Heart right ventricle (tissue), 16 donors: ENCODE results near the gene MTMR1. TPM values are rescaled to one million over a fixed set of nuclear protein-coding genes. Genes with fewer than 3 reads are reported as not detected.

ENCODE experiments used
- ATAC-seq, 8 donors: fragments of 200-7000 bp; cut with Tn5 transposase; one replicate each; pipeline ENCODE4 v1.9.1; 2020; ENCODE audit warnings: mild to moderate bottlenecking in 8 of 8, moderate library complexity in 8 of 8, moderate number of reproducible peaks in 1 of 8
- DNase-seq, 2 donors: peaks; one replicate each; pipeline ENCODE4 v3.0.0-alpha.2; 2020
- H3K27ac ChIP-seq, 10 donors: fragments of 200-600 bp; sonication (generic) in 2 of 10; one replicate each; pipeline versions ENCODE4 v1.5.0 to v1.8.0; 2020 to 2022; ENCODE audit warnings: mild to moderate bottlenecking in 3 of 10
- H3K27me3 ChIP-seq, 7 donors: fragments of 200-600 bp; one replicate each; pipeline ENCODE4 v1.8.0; 2021 to 2022; ENCODE audit warnings: mild to moderate bottlenecking in 2 of 7
- H3K36me3 ChIP-seq, 9 donors: fragments of 200-600 bp; sonication (generic) in 1 of 9; one replicate each; pipeline versions ENCODE4 v1.5.0 to v1.8.0; 2020 to 2022; ENCODE audit warnings: mild to moderate bottlenecking in 2 of 9
- H3K4me1 ChIP-seq, 9 donors: fragments of 200-600 bp; sonication (generic) in 1 of 9; one replicate each; pipeline versions ENCODE4 v1.5.0 to v1.8.0; 2020 to 2022; ENCODE audit warnings: mild to moderate bottlenecking in 4 of 9
- H3K4me3 ChIP-seq, 10 donors: fragments of 200-600 bp; sonication (generic) in 2 of 10; one replicate each; pipeline versions ENCODE4 v1.5.0 to v1.8.0; 2020 to 2022; ENCODE audit warnings: mild to moderate bottlenecking in 7 of 10, moderate library complexity in 2 of 10
- H3K9me3 ChIP-seq, 11 donors: fragments of 200-600 bp in 10 of 11; sonication (generic) in 2 of 11; one replicate each; pipeline versions ENCODE4 v1.5.0 to v1.8.0; 2013 to 2022; ENCODE audit warnings: mild to moderate bottlenecking in 2 of 11, control low read depth in 1 of 11, moderate library complexity in 1 of 11
- WGBS, 2 donors: extraction: QIAGEN DNeasy Blood & Tissue Kit; methylation state at CpG; one replicate each; pipeline ENCODE4 v1.1.7; 2013; ENCODE audit warnings: inconsistent platforms in 1 of 2; 5-methylcytosine and 5-hydroxymethylcytosine counted together
- intact Hi-C, 10 donors: fragments of 100-400 bp; cut with DNase I; formaldehyde crosslinking; loops; one replicate each; pipeline versions ENCODE4 v1.11.1 to v1.14.2; 2022
- polyA plus RNA-seq, 2 donors: library from polyadenylated mRNA; stranded (reverse); fragments of 200-250 nt; gene quantifications; one replicate each; pipeline ENCODE4 v1.2.3, GENCODE V29; 2013
- total RNA-seq, 10 donors: library from RNA; stranded (reverse); fragmentation: NEBNext Ultra II Directional in 3 of 10; extraction: Animal tissue kit (Norgen Biotek cat#: 25700) in 3 of 10; gene quantifications; one replicate each; pipeline versions ENCODE4 v1.2.1 to v1.2.4, GENCODE V29; 2021 to 2023
- TF ChIP-seq, protein P1 (sequence below), 9 donors: fragments of 200-600 bp; sonication (generic) in 2 of 9; IDR thresholded peaks; one replicate each; pipeline versions ENCODE4 v1.5.0 to v1.8.0; 2021 to 2022; ENCODE audit warnings: antibody characterized with exemption in 9 of 9, mild to moderate bottlenecking in 5 of 9, moderate library complexity in 1 of 9
- donor health status: Arrhythmogenic right ventricular cardiomyopathy.
- donor health status: ischemic (EF 13 %, LVEDD 7.1; RV severe dilation, severe dysfunction).
- donor health status: healthy with polysubstance abuse.
- donor health status: DM: no; HTN: yes; CAD: no.
- donor health status: DM: no; HTN: no; CAD: no.
- donor health status: ischemic (EF 25% LVEDD 6.9; RV normal size, moderate dysfunction).
- donor health status: ischemic (EF 25% LVEDD 5.7; RV mildly dilated, moderate dysfunction).
- donor health status: healthy.
- donor health status: DM: yes; HTN: yes; CAD: no.
- donor health status: Ischemic cardiomyopathy.
- donor health status: ischemic (EF 35%, LVEDD 5.7; RV mildly dilated, moderate dysfunction).
- donor health status: nonischemic (EF 11% LVEDD 7.7; RV severe dilation, severe dysfunction).
- donor health status: DM: yes; HTN: yes; CAD: no.
- donor health status: PGD.
- donor health status: ischemic (EF 29% LVEDD 5.4; RV normal size, mild dysfunction).
- donor health status: nonischemic (EF 23%, LVEDD 6.1; RV moderate dilation, normal function).

MTMR1 gene
- total and polyA plus RNA-seq, 12 donors, result 5.6 to 24.9 (median 19.2) TPM

DNA sequence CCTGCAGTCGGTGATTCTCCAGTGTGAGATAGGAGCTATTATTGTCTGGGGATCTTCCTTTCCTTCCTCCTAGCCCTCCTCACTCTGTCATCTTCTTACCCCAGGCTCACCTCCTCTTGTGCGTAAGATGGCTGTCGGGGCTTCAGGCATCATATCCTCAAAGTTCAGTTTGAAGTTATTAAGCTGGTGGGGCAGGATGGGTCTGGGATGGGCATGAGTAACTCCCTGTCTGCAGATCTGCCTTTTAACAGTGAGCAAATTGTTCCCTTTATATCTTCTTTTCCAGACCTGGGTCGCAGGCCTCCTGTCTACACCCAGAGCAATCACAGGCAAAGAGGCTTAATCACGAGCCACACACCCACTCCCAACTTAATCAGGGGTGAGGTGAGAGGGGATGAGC lies 900 bp upstream of the MTMR1 start:
- 46 to 51% methylated on average over 5 of the region's 5 CpGs for WGBS, 2 donors
- Histone ChIP-seq H3K4me1 (peaks cover 0 to 24% (median 0%) of the 10 kb centered on the region in 9 donors), H3K27ac (peak overlapping the region in 2 of 10 donors; percentile 54 to 77), H3K27me3 (no peaks in the 10 kb centered on the region), H3K9me3 (peaks cover 0 to 9% (median 0%) of the 10 kb centered on the region in 11 donors), H3K4me3 (peak overlapping the region in 7 of 10 donors; percentile 52 to 64 (median 62)), H3K36me3 (no peaks in the 10 kb centered on the region)
- TF ChIP-seq, protein P1, sequence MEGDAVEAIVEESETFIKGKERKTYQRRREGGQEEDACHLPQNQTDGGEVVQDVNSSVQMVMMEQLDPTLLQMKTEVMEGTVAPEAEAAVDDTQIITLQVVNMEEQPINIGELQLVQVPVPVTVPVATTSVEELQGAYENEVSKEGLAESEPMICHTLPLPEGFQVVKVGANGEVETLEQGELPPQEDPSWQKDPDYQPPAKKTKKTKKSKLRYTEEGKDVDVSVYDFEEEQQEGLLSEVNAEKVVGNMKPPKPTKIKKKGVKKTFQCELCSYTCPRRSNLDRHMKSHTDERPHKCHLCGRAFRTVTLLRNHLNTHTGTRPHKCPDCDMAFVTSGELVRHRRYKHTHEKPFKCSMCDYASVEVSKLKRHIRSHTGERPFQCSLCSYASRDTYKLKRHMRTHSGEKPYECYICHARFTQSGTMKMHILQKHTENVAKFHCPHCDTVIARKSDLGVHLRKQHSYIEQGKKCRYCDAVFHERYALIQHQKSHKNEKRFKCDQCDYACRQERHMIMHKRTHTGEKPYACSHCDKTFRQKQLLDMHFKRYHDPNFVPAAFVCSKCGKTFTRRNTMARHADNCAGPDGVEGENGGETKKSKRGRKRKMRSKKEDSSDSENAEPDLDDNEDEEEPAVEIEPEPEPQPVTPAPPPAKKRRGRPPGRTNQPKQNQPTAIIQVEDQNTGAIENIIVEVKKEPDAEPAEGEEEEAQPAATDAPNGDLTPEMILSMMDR (IDR thresholded peaks at IDR 0.05), result no peak
- intact Hi-C loops, result no loop called here
- DNase-seq, result no peak
- ATAC-seq, result peak in 1 of 8 donors; percentile 20

DNA sequence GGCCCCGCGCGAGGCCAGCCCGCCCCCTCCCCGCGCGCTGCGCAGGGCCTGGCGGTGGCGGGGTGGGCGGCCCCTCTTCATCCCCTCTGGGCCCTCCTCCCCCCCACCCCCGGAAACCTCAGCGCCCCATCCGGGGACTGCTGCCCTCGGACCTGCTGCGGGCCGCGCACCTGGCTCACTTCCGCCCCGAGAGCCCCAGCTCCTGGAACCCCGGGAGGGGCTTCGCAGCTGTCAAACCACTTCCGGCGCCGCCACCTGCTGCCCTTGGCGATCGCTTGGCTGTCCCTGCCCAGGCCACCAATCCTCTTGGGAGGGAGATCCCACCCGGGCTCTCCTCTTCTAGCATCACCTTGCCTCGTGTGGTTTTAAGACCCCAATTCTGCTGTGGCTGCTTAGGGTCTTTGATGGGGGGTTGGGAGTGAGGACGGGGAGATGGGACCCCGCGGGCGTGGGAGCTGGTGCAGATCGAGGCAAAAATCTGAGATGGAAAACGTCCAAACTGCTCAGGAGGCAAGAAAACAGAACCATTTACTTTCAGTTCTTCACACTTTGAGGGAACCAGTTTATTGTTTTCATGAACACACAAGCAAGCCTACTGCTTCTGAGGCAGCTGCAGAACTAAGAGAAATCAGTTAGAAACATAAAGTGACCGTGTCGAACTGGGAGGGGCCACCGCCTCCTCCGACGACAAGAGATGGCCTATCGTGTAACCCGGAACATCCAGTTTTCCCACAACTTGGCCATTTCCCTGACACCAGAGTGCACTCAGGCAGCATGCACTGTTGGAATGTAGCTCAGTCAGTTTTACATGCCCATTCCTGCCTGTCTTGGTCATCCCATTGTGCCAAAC lies 754 bp downstream of the MTMR1 start:
- TF ChIP-seq, protein P1 (IDR thresholded peaks at IDR 0.05), result no peak

DNA sequence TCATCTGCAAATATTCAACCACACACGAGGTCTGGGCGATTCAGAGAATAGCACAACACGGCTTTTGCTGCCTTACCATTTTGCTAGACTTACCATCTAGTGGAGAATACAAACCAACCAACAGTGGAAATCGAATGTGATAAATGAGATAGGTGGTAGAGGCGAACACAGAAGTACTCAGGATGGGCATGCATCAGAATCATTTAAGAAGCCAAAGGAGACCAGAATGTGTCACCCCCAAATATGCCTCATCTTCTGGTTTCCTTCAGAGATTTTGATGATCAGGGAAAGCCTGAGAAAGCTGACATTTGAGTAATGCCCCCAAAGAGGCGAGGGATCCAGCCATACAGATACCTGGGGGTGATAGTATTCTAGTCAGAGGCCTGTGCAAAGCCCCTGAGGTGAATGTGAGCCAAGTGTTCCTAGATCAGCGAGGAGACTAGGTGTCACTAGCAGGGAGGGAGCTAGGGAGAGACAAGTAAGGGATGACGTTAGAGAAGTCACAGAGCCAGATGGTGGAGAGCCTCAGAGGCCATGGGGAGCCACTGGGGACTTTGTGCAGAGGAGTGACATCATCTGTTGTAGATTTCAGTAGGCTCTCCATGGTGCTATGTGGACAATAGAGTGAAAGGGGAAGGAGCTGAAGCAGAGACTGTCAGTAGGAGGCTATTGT lies 1.7 kb downstream of the MTMR1 start:
- peak in 5 of 8 donors; percentile 28 to 43 (median 35) for ATAC-seq

More for the DNA sequence above, 754 bp downstream of the MTMR1 start:
- no peaks in the 10 kb centered on the region for H3K36me3 ChIP-seq
- intact Hi-C loops, result no loop called here
- ATAC-seq, result peak in 7 of 8 donors; percentile 19 to 59 (median 49)
- peaks cover 0 to 26% (median 0%) of the 10 kb centered on the region in 9 donors for H3K4me1 ChIP-seq
- no peaks in the 10 kb centered on the region for H3K27me3 ChIP-seq
- DNase-seq, result peak; percentile 29 to 37
- WGBS, 2 donors, result 1 to 8% methylated on average over 17 to 34 of the region's 42 CpGs
- peak overlapping the region; percentile 39 to 87 (median 70) for H3K27ac ChIP-seq
- peak overlapping the region; percentile 6 to 64 (median 59) for H3K4me3 ChIP-seq
- peaks cover 0 to 9% (median 0%) of the 10 kb centered on the region in 11 donors for H3K9me3 ChIP-seq

DNA sequence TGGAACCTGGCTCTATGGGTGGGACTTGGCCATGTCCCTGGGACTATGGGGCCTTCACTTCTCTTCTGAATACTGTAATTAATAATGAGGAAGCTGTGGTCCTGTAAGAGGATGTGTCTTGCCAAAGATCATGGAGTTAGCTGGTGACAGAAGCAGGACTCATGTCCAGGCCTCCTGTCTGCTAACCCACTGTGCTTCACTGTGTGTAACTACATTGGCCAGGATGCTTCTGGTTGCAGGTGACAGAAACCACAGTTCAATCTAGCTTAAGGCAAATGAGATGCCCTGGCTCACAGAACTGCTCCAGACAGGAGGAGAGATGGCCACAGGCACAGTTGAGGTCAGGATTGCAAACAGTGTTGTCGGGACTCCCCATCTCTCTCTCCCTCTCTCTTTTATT lies 3.1 kb downstream of the MTMR1 start:
- no peak overlapping the region for H3K4me3 ChIP-seq
- H3K27ac ChIP-seq, result peak overlapping the region in 1 of 10 donors; percentile 44
- intact Hi-C loops, result no loop called here
- DNase-seq (no peak), ATAC-seq (no peak)
- TF ChIP-seq, protein P1 (IDR thresholded peaks at IDR 0.05), result no peak
- peaks cover 0 to 26% (median 0%) of the 10 kb centered on the region in 9 donors for H3K4me1 ChIP-seq
- peaks cover 0 to 6% (median 0%) of the 10 kb centered on the region in 7 donors for H3K27me3 ChIP-seq
- 75 to 100% methylated on average over 1 of the region's 1 CpG for WGBS, 2 donors
- no peaks in the 10 kb centered on the region for H3K9me3 ChIP-seq
- H3K36me3 ChIP-seq, result peaks cover 0 to 3% (median 0%) of the 10 kb centered on the region in 9 donors

More for the DNA sequence above, 1.7 kb downstream of the MTMR1 start:
- peaks cover 0 to 8% (median 0%) of the 10 kb centered on the region in 11 donors for H3K9me3 ChIP-seq
- H3K4me3 ChIP-seq, result peak overlapping the region in 2 of 10 donors; percentile 52 to 62
- H3K27me3 ChIP-seq, result no peaks in the 10 kb centered on the region
- TF ChIP-seq, protein P1 (IDR thresholded peaks at IDR 0.05), result no peak
- 72 to 74% methylated on average over 8 of the region's 8 CpGs for WGBS, 2 donors
- H3K36me3 ChIP-seq, result no peaks in the 10 kb centered on the region
- peak in 1 of 2 donors; percentile 6 for DNase-seq
- intact Hi-C loops, result no loop called here
- peaks cover 0 to 26% (median 0%) of the 10 kb centered on the region in 9 donors for H3K4me1 ChIP-seq
- peak overlapping the region in 3 of 10 donors; percentile 71 to 87 (median 78) for H3K27ac ChIP-seq
